ENCODE results near the gene CNTN6. TPM values are rescaled to one million over a fixed set of nuclear protein-coding genes. Genes with fewer than 3 reads are reported as not detected.

Gene CNTN6
- total RNA-seq, 1 donor from 2014 or later = 0.98 TPM

- Histone ChIP-seq H3K36me3 (no peaks in the 10 kb centered on the region), H3K27ac (no peak overlapping the region), H3K27me3 (no peaks in the 10 kb centered on the region), H3K4me1 (no peaks in the 10 kb centered on the region), H3K9me3 (no peaks in the 10 kb centered on the region), H3K4me3 (no peak overlapping the region)
- TF ChIP-seq POLR2A (IDR thresholded peaks at IDR 0.05) (no peak), POLR2AphosphoS5 (IDR thresholded peaks at IDR 0.05; ENCODE audit: insufficient read depth in 1 of 2, low read depth in 1 of 2) (no peak), CTCF (IDR thresholded peaks at IDR 0.05) (no peak)
- DNase-seq (ENCODE audit: extremely low spot score in 2 of 2) = no peak
- intact Hi-C loops (cut with DNase I) = no loop called here
These were observed 301.4 kb downstream of the CNTN6 start for GRCh38 chr3:1394188-1394587.

- Histone ChIP-seq H3K4me1 (no peaks in the 10 kb centered on the region), H3K4me3 (no peak overlapping the region), H3K27me3 (no peaks in the 10 kb centered on the region), H3K27ac (no peak overlapping the region), H3K9me3 (no peaks in the 10 kb centered on the region), H3K36me3 (no peaks in the 10 kb centered on the region)
- intact Hi-C loops (cut with DNase I) = no loop called here
- DNase-seq (ENCODE audit: extremely low spot score in 2 of 2) = no peak
- TF ChIP-seq CTCF (IDR thresholded peaks at IDR 0.05) (no peak), POLR2A (IDR thresholded peaks at IDR 0.05) (no peak), POLR2AphosphoS5 (IDR thresholded peaks at IDR 0.05; ENCODE audit: insufficient read depth in 1 of 2, low read depth in 1 of 2) (no peak)
These were observed 307.7 kb downstream of the CNTN6 start for GRCh38 chr3:1400571-1400970.

GRCh38 chr3:1404270-1404962, 311.6 kb downstream of the CNTN6 start:
- intact Hi-C loops (cut with DNase I) = no loop called here
- Histone ChIP-seq H3K4me1 (no peaks in the 10 kb centered on the region), H3K9me3 (no peaks in the 10 kb centered on the region), H3K27me3 (no peaks in the 10 kb centered on the region), H3K36me3 (no peaks in the 10 kb centered on the region), H3K4me3 (no peak overlapping the region), H3K27ac (no peak overlapping the region)
- DNase-seq (ENCODE audit: extremely low spot score in 2 of 2) = no peak
- TF ChIP-seq POLR2A (IDR thresholded peaks at IDR 0.05) (no peak), POLR2AphosphoS5 (IDR thresholded peaks at IDR 0.05; ENCODE audit: insufficient read depth in 1 of 2, low read depth in 1 of 2) (no peak), CTCF (IDR thresholded peaks at IDR 0.05) (no peak)

GRCh38 chr3:1406250-1406649, 313.4 kb downstream of the CNTN6 start:
- intact Hi-C loops (cut with DNase I) = no loop called here
- Histone ChIP-seq H3K4me3 (no peak overlapping the region), H3K27me3 (no peaks in the 10 kb centered on the region), H3K4me1 (no peaks in the 10 kb centered on the region), H3K36me3 (no peaks in the 10 kb centered on the region), H3K27ac (no peak overlapping the region), H3K9me3 (no peaks in the 10 kb centered on the region)
- TF ChIP-seq CTCF (IDR thresholded peaks at IDR 0.05) (no peak), POLR2AphosphoS5 (IDR thresholded peaks at IDR 0.05; ENCODE audit: insufficient read depth in 1 of 2, low read depth in 1 of 2) (no peak), POLR2A (IDR thresholded peaks at IDR 0.05) (no peak)
- DNase-seq (ENCODE audit: extremely low spot score in 2 of 2) = no peak

GRCh38 chr3:1421577-1421976, 328.8 kb downstream of the CNTN6 start:
- intact Hi-C loops (cut with DNase I) = no loop called here
- no peak for DNase-seq (ENCODE audit: extremely low spot score in 2 of 2)
- Histone ChIP-seq H3K4me3 (no peak overlapping the region), H3K27ac (no peak overlapping the region), H3K36me3 (no peaks in the 10 kb centered on the region), H3K27me3 (no peaks in the 10 kb centered on the region), H3K9me3 (no peaks in the 10 kb centered on the region), H3K4me1 (no peaks in the 10 kb centered on the region)
- TF ChIP-seq CTCF (IDR thresholded peaks at IDR 0.05) (no peak), POLR2A (IDR thresholded peaks at IDR 0.05) (no peak), POLR2AphosphoS5 (IDR thresholded peaks at IDR 0.05; ENCODE audit: insufficient read depth in 1 of 2, low read depth in 1 of 2) (no peak)

Data from vagina (tissue), 2 donors.